GM18858 (cell line): ENCODE data around the gene ADAR.

Experiments
- ATAC-seq: cut with Tn5 transposase; IDR thresholded peaks from one replicate; pipeline ENCODE4 v1.9.1; 2021; ENCODE audit not compliant: unreplicated experiment

ADAR gene

DNA sequence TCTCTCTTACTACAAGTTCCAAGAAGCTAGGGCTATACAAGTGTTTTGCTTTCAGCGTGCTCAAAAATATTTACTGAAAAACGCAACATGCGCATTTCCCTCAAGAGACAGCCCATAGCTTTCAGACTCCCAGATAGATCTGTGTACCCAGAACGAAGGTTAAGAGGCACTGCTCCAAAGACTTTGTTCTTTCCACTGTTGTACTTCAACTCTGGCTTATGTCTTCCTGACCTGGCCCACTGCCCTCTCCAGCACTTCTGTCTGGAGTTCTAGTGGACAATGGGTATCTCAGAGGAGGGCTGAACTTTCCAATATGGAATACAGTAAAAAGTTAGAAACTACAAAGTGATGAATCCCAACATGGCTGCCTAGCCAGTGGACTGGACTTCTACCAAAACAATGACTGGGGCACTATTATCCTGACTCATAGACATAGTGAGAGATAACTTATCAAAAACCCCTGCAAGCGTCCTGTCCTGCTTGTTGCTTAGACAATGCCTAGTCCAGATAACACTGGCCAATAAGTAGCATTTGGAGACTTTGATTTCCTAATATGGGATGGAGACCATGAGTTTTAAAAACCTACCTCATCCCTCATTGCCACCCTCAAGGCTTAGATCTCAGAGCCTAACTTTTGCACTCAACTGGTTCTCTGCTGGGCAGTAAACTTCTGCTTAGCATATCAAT, 8.8 kb upstream of the ADAR start:
- ATAC-seq: no peak

DNA sequence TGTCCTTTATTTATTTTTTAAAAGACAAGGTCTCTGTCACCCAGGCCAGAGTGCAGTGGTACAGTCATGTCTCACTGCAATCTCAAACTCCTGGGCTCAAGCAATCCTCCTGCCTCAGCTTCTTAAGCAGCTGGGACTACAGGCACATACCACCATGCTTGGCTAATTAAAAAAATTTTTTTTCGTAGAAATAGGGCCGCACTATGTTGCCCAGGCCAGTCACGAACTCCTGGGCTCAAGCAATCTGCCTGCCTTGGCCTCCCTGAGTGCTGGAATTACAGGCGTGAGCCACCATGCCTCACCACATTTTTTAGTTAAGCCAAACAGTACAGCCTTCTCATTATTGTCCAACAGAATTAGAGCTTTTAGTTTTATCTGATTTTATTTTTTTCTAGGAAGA, 7.4 kb upstream of the ADAR start:
- ATAC-seq: no peak

DNA sequence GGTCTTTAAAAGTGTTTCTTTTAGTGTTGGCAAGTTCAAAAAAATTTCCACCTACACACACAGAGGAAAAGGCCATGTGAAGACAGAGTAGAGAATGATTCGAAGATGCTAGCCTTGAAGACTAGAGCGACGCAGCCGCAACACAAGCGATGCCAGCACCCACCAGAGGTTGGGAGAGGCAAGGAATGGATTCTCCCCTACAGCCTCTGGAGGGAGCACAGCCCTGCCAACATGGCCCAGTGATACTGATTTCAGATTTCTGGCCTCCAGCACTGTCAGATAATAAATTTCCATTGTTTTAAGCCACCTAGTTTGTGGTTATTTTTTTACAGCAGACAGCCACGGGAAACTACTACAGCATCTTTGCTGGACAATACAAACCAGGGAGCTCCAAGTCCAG, 6.9 kb upstream of the ADAR start:
- ATAC-seq: no peak

DNA sequence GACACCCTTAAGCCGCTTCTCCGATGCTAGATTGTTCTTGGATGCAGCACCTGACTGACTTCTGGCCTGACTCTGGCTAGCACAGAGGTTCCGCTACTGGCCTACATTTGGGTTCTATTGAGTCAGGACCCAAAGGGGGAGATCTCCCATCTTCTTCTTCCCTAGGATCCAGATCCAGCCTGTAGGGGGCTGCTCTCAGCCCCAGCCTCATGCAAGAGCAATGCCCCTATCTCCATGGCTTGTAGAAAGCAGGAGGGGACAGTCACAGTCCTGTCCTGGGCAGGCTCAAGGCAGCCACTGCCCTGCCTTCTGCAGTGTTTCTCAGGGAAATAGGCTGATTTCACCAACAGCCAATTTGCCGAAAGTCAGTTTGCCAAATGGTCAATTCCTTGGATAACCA, 6.3 kb upstream of the ADAR start:
- ATAC-seq: no peak

DNA sequence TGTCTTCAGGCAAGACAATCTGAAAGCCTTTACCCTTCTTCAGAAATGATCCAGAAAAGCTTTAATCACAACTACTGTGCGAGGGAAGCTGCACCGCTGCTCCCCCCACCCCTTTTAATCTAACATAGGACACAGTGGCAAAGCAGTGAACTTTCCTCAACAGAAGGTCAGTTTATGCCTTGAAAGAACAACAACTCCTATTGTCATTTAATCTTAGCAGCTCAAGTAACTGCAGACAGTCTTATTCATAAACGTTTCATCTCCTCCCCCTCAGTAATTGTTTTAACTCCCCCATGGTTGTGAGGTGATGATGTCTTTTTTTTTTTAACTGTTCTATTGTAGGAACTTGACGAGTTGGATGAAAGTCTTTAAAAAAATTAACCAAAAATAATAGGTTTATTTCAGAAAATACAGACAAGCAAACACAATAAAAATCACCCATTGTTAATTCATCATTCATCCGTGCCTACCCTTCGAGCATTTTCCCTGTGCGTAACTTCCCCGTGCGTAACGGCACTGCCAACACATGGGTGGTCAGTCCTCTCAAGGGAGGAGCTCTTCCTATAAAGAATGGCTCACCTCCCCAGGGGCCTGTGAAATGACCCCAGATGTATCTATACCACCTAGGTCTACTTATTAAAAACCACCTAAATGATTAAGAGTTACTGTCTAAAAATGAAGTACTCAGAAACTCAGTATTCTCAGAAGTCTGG, 3.3 kb upstream of the ADAR start:
- no peak for ATAC-seq

DNA sequence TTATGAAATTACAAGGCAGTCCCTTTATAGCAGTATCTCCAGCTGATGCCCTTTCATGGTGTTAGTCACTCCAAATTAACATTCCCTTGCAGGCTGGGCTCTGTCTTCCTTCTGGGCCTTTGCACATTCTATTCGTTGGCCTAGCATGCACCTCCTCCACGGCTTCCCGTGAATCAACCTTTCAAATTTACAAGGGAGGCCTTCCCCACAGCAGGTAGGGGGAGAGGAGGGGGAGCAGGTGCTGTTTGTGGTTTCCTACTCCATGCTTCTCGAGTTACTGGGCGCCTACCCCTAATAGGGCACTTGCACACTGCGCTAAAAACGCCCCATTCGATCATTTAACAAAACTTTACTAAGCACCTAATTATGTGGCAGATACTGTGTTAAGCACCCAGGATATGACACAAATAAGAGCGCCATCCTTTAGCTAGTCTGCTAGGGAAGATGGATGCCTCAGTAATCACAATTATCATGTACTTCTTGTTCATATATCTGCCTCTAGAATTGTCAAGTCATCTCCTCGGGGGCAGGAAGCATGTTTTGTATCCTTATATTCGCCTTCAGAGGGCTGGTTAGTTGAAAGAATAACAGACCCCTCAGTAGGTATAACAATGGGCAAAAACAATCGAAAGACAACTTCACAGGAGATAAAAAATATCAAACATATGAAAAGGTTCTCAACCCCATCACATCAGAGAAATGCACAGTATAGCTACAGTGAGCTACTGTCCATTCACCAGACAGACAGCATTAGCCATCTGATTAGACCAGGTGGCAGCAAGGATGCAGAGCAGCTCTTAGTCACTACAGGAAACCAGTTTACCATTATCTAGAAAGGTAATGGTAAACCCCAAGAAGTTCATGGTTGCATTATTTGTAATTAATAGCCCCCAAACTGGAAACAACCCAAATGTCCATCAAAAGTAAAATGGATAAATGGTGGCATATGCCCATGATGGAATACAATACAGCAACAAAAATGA, 1.7 kb upstream of the ADAR start:
- ATAC-seq: no peak

DNA sequence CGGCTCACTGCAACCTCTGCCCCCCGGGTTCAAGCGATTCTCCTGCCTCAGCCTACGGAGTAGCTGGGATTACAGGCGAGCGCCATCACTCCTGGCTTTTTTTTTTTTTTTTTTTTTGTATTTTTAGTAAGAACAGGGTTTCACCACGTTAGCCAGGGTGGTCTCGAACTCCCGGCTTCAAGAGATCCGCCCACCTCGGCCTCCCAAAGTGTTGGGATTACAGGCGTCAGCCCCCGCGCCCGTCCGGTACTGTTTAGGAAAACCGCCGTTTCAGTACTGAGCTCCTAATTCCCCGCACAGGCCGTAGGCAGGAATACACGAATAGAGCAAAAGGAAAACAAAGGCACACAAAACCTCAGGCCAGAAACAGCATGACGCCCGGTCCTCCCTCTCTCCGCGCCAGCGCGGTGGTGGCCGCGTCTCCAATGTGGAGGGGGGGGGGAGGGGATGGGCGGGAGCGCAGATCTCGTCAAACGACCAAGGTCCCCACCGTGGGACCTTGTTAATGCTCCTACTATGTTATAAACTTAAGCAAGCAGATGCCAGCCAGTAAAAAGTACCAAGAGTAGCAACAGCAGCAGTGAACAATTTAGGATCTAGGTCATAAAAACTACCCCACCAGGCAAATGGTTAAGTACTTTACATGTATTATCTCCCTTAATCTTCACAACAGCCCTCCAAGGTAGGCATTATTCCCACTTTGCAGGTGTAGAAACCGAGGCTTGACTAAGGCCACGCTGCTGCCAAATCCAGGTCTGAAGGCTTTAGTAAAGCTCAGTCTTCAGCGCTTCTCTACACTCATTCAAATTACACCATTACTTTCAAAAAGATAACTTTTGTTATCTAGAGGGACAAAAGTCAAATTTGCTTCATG, 648 bp upstream of the ADAR start:
- no peak for ATAC-seq

DNA sequence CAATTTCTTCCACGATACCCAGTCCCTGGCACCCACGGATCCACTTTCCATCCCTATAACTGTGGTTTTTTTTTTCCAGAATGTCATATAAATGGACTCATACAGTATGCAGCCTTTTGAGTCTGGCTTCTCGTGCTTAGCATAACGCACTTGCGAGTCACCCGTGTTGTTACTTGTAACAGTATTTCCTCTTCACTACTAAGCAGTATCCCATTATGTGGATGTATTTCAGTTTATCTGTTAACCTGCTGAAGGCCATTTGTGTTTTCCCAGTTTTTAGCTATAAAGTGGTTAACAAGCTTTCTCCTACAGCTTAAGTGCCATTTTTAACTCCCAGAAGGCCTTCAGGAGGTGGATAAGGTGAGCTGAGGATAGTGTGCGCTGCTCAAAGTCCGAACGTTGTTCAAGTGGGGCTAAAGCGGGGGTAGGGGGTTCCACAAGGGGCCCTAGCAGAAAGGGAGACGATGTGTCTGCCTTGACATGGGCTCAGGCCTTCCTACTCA, 829 bp downstream of the ADAR start:
- no peak for ATAC-seq

DNA sequence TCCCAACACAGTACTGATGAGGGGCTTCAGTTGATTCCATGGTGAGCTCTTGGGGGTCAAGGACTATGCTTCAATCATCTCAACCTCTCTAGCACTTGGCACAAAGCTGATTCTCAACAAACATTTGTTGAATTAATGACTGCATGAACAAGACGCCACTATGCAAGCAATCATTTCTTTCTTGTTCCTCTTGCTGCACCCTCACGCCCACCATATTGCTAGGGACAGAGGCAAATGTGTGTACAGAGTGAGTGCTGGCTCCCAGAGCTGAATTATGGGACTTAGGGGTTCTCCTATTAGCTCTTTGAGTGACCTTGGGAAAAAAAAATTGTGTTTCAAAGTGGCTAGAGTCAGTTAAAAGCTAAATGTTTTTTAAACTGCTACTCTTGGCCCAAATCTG, 2.5 kb downstream of the ADAR start:
- ATAC-seq: no peak

DNA sequence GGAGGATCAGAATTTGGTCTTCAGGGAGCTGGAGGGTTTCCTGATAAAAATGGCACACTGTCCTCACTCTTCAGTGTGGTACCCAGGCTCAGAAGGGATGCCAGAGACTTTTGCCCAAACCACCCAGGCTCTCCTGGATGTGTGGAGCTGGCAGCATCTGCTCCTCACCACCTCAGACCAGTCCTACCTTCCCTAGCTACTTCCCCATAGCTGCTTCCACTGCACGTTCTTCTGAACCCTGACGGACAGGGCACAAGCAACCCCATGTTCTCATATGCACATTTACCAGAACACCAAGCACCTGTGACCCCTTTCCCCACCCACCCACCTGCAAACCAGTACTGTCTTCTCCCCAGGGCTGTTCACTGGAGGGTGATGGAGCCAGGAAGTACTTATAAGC, 4.7 kb downstream of the ADAR start:
- ATAC-seq: no peak

DNA sequence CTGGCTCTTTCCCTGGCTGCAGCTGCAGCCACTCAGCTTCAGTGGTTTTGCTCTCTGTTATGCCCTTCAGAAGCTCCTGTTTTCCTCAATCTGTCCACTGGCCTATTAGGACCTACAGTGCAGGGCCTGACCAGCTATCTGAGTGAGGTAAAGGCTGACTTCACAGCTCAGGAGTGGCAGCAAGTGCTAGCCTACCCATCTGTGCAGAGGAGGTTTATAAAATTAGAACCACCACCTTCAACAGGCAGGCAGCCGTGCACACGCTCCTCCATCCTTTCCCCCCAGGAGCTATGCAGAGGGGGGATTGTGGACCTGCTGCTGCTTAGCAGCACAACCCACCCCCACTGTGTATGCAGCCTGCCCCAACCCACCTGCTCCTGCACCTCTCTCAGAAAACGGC, 8.3 kb downstream of the ADAR start:
- no peak for ATAC-seq

DNA sequence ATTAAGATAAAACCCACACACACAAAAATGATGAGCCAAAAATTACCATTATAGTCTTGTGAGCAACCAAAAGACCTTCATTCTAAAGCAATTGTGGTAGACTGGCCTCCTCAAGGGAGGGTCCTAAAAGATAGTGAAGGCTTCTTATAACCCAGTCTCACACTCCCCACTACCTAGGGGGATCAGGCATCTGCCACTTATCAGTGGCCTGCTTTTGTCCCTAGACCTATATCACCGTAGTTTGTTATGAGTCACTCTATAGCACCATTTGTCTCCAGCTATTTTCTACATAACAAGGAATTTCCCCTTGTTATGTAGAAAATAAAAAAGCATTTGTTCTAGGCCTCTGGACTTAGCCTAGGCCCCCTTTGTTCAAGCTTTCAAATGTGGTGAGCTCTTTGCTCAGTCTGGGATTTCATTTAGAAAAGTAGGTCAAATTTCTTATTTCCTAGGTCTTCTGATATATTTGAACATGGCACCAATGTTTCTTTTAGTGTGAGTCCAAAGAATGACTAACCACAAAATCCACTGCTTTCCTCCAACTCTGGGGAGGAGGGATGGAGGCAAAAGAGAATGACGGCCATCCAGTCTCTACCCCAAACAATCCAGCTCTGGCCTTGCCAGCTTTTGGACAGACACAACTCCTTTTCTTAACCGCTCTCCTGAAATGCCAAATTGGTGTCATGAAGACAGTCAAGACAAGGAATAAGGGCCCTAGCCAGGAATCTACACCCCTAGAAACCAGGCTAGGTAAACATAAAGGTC, 8.9 kb downstream of the ADAR start:
- ATAC-seq: no peak

DNA sequence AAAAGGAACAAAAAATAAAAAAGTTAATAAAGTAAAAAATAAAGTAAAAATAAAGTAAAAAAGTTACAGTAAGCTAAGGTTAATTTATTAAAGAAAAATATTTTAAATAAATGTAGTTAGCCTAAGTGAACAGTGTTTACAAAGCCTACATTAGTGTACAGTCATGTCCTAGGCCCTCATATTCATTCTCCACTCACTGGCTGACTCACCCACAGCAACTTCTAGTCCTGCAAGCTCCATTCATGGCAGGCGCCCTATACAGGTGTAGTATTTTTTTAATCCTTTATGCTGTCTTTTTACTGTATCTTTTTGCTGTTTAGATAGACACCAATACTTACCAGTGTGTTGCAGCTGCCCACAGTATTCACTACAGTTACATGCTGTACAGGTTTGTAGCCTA, 12.4 kb downstream of the ADAR start:
- no peak for ATAC-seq

DNA sequence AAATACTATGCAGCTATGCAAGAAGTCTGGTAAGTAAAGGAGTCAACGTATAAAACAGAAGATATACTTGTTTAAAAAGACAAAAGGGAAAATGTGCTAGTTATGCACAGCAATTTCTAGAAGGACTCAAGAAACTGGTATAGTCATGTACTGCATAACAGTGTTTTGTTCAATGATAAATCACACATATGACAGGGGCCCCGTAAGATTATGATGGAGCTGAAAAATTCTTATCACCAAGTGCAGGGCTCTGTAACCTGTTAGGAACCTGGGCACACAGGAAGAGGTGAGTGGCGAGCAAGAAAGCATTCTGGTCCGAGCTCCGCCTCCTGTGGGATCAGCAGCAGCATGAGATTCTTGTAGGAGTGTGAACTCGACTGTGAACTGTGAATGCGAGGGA, 13.2 kb downstream of the ADAR start:
- no peak for ATAC-seq

DNA sequence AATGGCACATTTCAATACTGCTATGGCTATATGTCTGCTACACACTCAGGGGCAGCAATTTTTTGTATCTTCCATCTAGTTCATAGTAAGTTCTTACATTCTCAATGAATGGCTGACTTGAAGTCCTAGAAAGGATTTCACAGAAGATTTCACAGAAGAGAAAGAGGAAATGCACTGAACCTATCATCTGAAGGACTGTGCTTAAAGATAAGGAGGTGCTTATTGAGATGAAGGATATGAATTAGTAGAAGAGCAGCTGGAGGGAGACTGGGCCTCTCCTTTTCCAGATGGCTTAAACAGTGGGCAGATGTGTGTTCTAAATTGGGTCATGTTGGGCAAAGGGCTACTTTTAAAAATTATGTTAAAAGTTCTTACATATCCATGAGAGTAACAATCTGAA, 14.6 kb downstream of the ADAR start:
- ATAC-seq: no peak

DNA sequence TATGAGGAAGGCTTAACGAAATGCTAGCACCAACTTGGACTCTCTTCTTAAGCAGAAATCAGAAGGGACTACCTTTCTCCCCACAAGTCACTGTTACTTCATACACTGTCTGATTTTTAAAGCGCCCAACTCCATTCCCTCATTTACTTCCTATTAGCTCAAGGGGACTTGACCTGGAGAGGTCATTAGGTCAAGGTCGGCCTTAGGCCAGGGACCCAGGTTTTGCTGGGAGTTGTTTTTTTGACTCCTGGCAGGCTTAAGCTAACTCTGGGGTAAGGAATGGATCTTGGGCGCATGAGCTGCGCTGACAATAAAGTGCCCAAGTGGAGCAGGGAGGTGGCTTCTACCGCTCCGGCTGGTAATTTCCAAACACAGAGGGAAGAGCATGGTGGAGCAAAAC, 16.8 kb downstream of the ADAR start:
- ATAC-seq: no peak

DNA sequence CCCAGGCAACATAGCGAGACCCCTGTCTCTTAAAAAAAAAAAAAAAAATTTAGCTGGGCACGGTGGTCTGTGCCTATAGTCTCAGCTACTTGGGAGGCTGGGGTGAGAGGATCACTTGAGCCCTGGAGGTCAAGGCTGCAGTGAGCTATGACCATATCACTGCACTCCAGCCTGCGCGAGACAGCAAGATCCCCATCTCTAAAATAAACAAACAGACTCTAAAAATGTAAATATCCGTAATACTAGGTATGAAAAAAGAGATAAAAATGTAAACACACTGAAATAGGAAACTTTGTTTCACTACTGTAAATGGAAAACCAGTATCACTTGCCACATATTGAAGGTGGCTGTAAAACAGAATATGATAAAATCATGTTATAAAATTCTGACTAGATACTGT, 17.2 kb downstream of the ADAR start:
- no peak for ATAC-seq

DNA sequence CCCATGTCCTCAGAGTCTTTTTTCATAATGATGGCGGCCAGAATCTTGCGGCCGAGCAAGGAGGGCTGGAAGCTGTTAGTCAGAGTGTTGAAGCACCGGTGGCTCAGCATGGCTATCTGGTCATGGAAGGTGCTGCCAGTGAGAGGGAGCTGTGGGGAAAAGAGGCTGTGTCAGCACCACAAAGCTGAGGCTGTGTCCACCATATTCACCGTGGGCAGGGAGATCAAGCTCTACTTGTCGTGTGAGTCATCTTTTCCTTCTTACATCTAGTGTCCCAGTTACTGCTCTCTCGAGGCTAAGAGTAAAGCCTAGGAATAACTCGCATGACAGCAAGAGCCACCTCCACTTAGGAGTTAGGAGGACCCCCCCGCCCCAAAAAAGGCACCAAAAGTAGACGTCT, 18.2 kb downstream of the ADAR start:
- no peak for ATAC-seq

DNA sequence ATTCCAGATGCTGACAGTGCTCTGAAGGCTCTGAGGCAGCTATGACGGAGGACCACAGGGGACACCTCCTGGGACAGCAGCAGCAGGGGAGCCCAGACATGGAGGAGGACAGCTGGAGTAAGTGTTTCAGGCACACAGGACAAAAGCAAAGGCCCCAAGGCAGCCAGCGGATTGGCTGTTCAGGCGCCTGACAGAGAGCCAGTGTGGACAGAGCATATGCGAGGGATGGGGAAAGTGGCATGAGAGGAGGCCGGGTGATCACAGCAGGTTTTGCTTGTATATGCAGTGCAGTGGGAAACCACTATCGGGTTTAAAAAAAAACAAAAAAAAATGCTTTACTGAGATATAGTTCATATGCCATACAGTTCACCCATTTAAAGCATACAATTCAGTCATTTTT, 21.3 kb downstream of the ADAR start:
- no peak for ATAC-seq

DNA sequence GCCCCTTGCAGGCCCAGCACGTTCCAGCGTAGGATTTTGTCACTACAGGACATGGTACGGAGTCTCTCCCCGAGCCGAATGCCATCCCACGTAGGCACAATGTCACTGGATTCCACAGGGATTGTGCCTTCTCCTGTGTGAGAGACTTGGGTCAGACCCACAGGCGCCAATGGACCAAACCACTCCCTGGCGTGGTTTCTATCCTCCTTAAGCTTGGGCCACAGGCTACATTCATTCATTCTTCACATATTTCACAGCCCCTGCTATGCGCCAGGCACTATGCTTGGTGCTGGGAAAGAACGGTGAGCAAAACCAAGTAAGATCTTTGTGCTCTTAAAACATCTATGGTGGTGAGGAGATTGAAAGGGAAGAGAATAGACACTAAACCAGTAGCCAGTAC, 21.8 kb downstream of the ADAR start:
- ATAC-seq: no peak
